C4-2B (cell line): Measurements from ENCODE around the gene TATDN3.

Experiments
- ZFX ChIP-seq: fragments of 450-650 bp; IDR thresholded peaks from 2 replicates; pipeline ENCODE4 v1.6.1; 2017
- TF ChIP-seq, protein P1 (sequence below): fragments of 450-650 bp; conservative IDR thresholded peaks from 2 replicates; pipeline ENCODE4 v1.5.1; 2017; ENCODE audit warnings: mild to moderate bottlenecking

DNA sequence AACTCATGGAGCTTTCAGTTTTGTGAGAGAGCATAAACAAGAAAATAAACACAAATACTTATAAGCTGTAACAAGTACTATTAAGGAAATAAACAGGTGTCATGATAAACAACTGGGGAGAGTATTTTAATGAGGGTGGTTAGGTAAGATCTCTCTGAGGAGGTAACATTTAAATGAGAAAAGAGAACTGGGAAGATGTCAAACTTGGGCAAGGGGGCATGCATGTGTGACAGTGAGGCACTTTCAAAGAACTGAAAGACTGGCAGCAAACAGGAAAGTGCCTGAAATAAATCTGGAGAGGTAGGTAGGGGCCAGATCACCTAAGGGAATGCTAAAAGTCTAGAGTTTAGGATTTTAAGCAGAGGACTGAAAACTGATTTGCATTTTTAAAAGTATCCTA, 37.9 kb upstream of the TATDN3 start:
- TF ChIP-seq, protein P1, sequence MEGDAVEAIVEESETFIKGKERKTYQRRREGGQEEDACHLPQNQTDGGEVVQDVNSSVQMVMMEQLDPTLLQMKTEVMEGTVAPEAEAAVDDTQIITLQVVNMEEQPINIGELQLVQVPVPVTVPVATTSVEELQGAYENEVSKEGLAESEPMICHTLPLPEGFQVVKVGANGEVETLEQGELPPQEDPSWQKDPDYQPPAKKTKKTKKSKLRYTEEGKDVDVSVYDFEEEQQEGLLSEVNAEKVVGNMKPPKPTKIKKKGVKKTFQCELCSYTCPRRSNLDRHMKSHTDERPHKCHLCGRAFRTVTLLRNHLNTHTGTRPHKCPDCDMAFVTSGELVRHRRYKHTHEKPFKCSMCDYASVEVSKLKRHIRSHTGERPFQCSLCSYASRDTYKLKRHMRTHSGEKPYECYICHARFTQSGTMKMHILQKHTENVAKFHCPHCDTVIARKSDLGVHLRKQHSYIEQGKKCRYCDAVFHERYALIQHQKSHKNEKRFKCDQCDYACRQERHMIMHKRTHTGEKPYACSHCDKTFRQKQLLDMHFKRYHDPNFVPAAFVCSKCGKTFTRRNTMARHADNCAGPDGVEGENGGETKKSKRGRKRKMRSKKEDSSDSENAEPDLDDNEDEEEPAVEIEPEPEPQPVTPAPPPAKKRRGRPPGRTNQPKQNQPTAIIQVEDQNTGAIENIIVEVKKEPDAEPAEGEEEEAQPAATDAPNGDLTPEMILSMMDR, result no peak
- TF ChIP-seq ZFX, result no peak
